ENCODE results near the gene EMC8. TPM values are rescaled to one million over a fixed set of nuclear protein-coding genes. Genes with fewer than 3 reads are reported as not detected.

EMC8 gene
- total and polyA plus RNA-seq, 8 donors, result 19.4 to 29.1 (median 25.3) TPM

DNA sequence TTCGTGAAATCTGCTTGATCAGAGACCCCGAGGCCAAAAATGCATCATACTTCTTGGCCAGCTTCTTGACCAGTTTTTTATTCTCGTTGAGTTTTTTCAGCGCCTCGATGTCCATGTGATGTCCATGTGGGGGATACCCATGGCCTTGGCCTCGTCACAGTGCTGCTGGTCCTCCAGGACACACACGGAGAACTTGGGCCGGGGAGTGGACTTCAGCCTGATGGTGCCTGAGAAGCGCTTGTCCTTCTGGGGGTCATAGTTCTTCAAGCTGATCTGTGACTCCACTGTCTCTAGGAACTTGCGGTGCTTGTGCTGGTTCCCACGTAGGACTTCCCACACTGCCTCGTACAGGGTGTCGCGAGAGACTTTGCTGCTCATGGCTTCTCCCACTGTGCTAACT, 16.8 kb upstream of the EMC8 start:
- no peak for ATAC-seq
- Histone ChIP-seq H3K4me3 (no peak overlapping the region), H3K4me1 (peaks cover 0 to 4% of the 10 kb centered on the region in 2 donors), H3K27ac (no peak overlapping the region), H3K27me3 (peaks cover 0 to 45% of the 10 kb centered on the region in 2 donors), H3K9me3 (no peaks in the 10 kb centered on the region), H3K36me3 (no peaks in the 10 kb centered on the region)
- peak in 1 of 4 donors; percentile 32 for DNase-seq
- intact Hi-C loops (cut with DNase I), result no loop called here
- TF ChIP-seq, protein P1, sequence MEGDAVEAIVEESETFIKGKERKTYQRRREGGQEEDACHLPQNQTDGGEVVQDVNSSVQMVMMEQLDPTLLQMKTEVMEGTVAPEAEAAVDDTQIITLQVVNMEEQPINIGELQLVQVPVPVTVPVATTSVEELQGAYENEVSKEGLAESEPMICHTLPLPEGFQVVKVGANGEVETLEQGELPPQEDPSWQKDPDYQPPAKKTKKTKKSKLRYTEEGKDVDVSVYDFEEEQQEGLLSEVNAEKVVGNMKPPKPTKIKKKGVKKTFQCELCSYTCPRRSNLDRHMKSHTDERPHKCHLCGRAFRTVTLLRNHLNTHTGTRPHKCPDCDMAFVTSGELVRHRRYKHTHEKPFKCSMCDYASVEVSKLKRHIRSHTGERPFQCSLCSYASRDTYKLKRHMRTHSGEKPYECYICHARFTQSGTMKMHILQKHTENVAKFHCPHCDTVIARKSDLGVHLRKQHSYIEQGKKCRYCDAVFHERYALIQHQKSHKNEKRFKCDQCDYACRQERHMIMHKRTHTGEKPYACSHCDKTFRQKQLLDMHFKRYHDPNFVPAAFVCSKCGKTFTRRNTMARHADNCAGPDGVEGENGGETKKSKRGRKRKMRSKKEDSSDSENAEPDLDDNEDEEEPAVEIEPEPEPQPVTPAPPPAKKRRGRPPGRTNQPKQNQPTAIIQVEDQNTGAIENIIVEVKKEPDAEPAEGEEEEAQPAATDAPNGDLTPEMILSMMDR (IDR thresholded peaks at IDR 0.05), result no peak

DNA sequence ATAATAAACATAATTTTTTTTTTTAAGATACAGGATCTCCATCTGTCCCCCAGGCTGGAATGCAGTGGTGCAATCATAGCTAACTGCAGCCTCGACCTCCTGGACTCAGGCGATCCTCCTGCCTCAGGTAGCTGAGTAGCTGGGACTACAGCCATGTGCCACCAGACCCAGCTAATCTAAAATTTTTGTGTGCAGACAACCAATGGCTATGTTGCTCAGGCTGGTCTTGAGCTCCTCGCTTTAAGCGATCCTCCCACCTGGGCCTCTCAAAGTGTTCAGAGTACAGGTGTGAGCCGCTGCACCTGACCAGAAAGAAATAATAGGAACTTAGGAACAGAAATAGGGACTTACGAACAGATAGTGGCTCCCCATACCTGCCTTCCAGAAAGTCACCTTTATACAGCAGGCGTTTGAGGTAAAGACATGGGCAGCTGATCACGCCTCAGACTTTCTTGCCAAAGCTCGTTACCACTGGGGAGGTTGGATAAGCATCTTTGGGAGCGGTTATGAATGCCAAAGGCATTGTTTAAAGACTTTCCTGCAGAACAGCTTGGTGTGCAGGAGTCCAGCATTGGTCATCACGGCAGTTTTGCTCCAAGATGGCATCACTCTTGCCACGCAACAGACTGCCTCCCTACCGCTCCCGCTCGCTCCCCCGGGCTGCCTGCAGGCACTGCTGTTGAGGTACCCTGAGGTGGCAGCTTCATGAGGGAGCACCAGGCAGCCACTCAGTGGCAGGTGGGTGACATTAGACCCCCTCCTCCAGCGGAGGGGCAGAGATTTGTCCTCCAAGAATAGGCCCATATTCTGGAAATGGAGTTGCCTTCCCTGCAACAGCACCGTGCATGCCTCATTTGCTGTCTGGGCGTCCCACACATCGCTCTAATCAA, 13.7 kb upstream of the EMC8 start:
- DNase-seq (no peak), ATAC-seq (no peak)
- TF ChIP-seq, protein P1 (IDR thresholded peaks at IDR 0.05), result no peak
- intact Hi-C loops (cut with DNase I), result no loop called here
- Histone ChIP-seq H3K36me3 (no peaks in the 10 kb centered on the region), H3K4me3 (no peak overlapping the region), H3K27ac (no peak overlapping the region), H3K4me1 (no peaks in the 10 kb centered on the region), H3K27me3 (peaks cover 0 to 52% of the 10 kb centered on the region in 2 donors), H3K9me3 (no peaks in the 10 kb centered on the region)

DNA sequence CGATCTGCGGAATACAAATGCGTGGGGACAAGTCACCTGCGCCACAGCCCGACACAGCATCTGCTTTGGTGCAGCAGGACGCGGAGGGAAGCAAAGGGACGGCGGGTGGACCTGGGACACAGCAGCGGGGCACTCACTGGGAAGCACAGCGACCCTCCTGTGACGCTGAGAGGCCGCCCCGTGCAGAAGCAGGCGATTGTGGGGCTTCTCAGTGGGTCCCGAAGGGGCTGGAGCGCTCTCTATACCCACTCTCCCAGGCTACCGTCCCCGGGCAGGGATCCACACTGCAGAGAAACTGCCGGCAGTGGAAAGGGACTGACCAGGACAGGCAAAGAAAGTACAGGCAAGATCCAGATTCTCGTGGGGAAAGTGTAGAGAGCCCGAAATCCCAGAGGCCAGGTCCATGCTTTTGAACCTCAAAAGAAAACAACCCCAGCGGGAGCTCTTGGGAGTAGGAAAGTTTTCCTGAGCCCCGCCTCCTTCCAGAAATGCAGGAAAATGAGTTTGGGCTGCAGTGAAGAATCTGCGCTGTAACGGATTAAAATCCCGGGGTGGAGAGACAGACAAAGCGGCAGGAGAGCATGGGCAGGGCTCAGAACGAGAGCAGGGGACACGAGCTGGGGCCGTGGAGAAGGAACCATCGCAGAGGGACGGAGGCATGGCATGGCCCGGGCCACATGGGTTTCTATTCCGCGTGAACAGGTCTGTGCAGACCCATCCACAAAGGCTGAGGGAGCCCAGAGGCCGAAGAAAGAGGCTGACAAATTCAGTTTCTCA, 12.9 kb upstream of the EMC8 start:
- TF ChIP-seq, protein P1 (IDR thresholded peaks at IDR 0.05), result no peak
- H3K27ac ChIP-seq, result no peak overlapping the region
- peaks cover 0 to 51% of the 10 kb centered on the region in 2 donors for H3K27me3 ChIP-seq
- no peaks in the 10 kb centered on the region for H3K4me1 ChIP-seq
- intact Hi-C loops (cut with DNase I), result no loop called here
- H3K36me3 ChIP-seq, result peaks cover 0 to 2% of the 10 kb centered on the region in 2 donors
- no peaks in the 10 kb centered on the region for H3K9me3 ChIP-seq
- no peak overlapping the region for H3K4me3 ChIP-seq
- ATAC-seq (no peak), DNase-seq (no peak)

DNA sequence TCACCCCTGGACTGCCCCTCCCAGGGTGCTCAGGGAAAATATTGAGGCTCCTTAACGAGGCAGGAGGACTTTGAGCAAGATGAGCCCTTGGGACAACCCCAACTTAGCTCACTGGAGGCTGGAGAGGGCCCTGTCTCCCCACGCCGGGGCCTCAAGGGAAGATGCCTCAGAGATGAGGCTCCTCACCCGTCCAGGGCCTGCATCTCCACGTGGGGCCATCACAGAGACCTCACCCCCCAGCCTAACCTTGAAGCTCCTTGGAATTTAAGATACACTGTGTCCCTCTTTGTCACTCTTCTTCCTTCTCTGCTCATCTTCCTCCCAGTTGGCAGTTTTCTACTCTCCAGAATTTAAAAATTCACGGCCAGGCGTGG, 11.4 kb upstream of the EMC8 start:
- DNase-seq, result no peak
- H3K9me3 ChIP-seq, result no peaks in the 10 kb centered on the region
- H3K4me3 ChIP-seq, result no peak overlapping the region
- no peak overlapping the region for H3K27ac ChIP-seq
- TF ChIP-seq, protein P1 (IDR thresholded peaks at IDR 0.05), result no peak
- H3K36me3 ChIP-seq, result peaks cover 0 to 17% of the 10 kb centered on the region in 2 donors
- intact Hi-C loops (cut with DNase I), result no loop called here
- peaks cover 0 to 46% of the 10 kb centered on the region in 2 donors for H3K27me3 ChIP-seq
- no peak for ATAC-seq
- H3K4me1 ChIP-seq, result no peaks in the 10 kb centered on the region

Measured in left lung (tissue), 10 donors.